Measurements from ENCODE around the gene SPTBN5. TPM values are rescaled to one million over a fixed set of nuclear protein-coding genes. Genes with fewer than 3 reads are reported as not detected.

SPTBN5 gene
- total and polyA plus RNA-seq, 11 donors: 0.31 to 5.6 (median 1.7) TPM

DNA sequence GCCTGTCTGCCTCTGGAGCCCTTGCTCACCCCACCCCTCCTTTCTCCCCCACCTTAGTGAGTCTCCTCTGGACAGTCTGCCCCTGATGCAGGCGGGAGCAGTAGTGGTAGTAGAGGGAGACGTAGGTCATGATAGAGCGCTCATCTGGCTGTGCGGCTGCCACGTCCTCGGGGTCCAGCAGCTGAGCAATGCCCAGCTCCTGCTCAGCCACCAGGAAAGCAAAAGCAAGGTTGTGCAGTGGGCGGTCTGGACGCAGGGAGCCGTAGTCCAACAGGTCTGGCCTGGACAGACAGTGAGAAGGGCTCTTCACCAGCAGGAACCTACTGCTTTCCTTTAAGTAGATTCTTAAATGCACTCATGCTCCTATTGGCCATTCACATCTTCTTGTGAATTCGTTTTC is 6.7 kb downstream of the SPTBN5 start:
- WGBS, 4 donors: 93 to 95% (median 94%) methylated on average over 10 of the region's 10 CpGs
- no peak overlapping the region for H3K4me3 ChIP-seq
- intact Hi-C loops (cut with DNase I): no loop called here

GRCh38 chr15:41886741-41887140 is 7.1 kb downstream of the SPTBN5 start:
- DNase-seq (no peak), ATAC-seq (no peak)
- Histone ChIP-seq H3K4me3 (no peak overlapping the region), H3K27me3 (peaks cover 0 to 4% (median 0%) of the 10 kb centered on the region in 9 donors), H3K9me3 (no peaks in the 10 kb centered on the region), H3K27ac (no peak overlapping the region), H3K36me3 (no peaks in the 10 kb centered on the region), H3K4me1 (peaks cover 0 to 19% (median 13%) of the 10 kb centered on the region in 12 donors)
- TF ChIP-seq POLR2A (IDR thresholded peaks at IDR 0.05) (no peak), CTCF (IDR thresholded peaks at IDR 0.05) (no peak)
- intact Hi-C loops (cut with DNase I): no loop called here
- WGBS, 4 donors: 93 to 95% (median 94%) methylated on average over 6 to 7 of the region's 7 CpGs

More for the DNA sequence above, 6.7 kb downstream of the SPTBN5 start:
- DNase-seq (peak in 1 of 5 donors; percentile 10), ATAC-seq (no peak)
- peaks cover 0 to 17% (median 12%) of the 10 kb centered on the region in 12 donors for H3K4me1 ChIP-seq
- TF ChIP-seq CTCF (IDR thresholded peaks at IDR 0.05) (no peak), POLR2A (IDR thresholded peaks at IDR 0.05) (no peak)
- no peaks in the 10 kb centered on the region for H3K36me3 ChIP-seq
- no peak overlapping the region for H3K27ac ChIP-seq
- H3K27me3 ChIP-seq: peaks cover 0 to under 1% (median 0%) of the 10 kb centered on the region in 9 donors
- H3K9me3 ChIP-seq: no peaks in the 10 kb centered on the region

DNA sequence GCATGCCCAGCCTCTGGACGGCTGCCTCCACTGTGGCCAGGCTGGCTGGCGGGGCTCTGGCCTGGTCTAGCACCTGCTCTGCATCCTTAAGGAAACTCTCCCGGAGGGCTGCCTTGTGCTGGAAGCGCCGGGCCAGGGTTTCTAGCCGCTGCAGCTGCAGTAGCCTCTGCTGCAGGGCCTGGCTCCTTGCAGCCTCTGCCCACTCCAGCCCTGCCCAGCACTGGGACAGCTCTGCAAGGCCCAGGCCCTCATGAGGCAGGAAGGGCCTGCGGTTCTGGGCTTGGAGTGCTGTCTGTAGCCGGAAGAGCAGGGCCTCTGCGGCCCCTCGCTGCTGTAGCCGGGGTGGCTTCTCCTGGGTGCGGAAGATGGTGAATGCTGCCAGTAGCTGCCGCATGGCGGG is 8.0 kb downstream of the SPTBN5 start:
- WGBS, 4 donors: 90 to 100% (median 96%) methylated on average over 2 to 14 of the region's 14 CpGs
- Histone ChIP-seq H3K27me3 (peaks cover 0 to 8% (median 0%) of the 10 kb centered on the region in 9 donors), H3K9me3 (no peaks in the 10 kb centered on the region), H3K36me3 (no peaks in the 10 kb centered on the region), H3K4me1 (peaks cover 0 to 23% (median 15%) of the 10 kb centered on the region in 12 donors), H3K4me3 (no peak overlapping the region), H3K27ac (no peak overlapping the region)
- TF ChIP-seq CTCF (IDR thresholded peaks at IDR 0.05) (no peak), POLR2A (IDR thresholded peaks at IDR 0.05) (no peak)
- no peak for ATAC-seq
- peak in 1 of 5 donors; percentile 22 for DNase-seq
- intact Hi-C loops (cut with DNase I): no loop called here

DNA sequence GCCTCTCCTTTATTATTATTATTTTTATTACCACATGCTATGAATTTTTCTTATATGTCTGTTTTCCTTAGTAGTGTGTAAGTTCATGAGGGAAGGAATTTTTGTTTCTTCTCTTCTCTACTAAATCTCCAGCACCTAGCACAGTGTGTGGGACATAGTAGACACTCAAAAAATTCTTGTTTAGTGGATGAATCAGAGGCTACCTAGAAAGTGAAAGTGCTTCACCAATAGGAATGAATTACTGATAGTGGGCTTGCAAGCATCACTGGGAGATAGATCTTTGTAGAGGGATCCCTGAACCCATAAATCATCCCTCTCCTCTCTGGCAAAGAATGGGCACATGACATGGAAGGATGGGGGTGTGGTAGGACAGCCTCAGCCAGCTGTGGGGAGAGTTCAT is 8.5 kb downstream of the SPTBN5 start:
- Histone ChIP-seq H3K4me1 (peaks cover 0 to 23% (median 15%) of the 10 kb centered on the region in 12 donors), H3K9me3 (no peaks in the 10 kb centered on the region), H3K27ac (no peak overlapping the region), H3K4me3 (no peak overlapping the region), H3K27me3 (peaks cover 0 to 8% (median 0%) of the 10 kb centered on the region in 9 donors), H3K36me3 (no peaks in the 10 kb centered on the region)
- intact Hi-C loops (cut with DNase I): no loop called here
- TF ChIP-seq POLR2A (IDR thresholded peaks at IDR 0.05) (no peak), CTCF (IDR thresholded peaks at IDR 0.05) (no peak)
- no peak for DNase-seq
- ATAC-seq: no peak

All from heart left ventricle (tissue), 16 donors.